ENCODE data around the gene STON2. TPM values are rescaled to one million over a fixed set of nuclear protein-coding genes. Genes with fewer than 3 reads are reported as not detected.

STON2 gene
- total and polyA plus RNA-seq, 2 of the 8 experiments (the other 6 are each of a cell fraction or from before 2014, with no cell fraction given): 8.9 to 50.0 TPM

DNA sequence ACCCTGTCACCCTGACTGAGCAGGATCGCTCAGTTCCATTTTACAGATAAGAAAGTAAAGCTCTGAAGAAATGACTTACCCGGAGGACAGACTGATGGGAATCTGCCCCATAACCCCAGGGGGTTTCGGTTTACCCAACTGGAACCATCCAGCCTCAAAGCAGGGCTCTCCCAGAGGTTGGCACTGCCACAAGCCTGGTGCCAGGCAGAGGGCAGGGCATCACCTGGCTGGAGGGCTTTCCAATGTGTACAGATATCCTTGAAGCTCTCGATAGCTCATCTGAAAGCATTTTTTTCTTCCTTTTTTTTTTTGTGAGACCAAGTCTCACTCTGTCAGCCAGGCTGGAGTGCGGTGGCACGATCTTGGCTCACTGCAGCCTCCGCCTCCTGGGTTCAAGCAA lies 33.2 kb downstream of the STON2 start (continued):
- TF ChIP-seq, protein P1, sequence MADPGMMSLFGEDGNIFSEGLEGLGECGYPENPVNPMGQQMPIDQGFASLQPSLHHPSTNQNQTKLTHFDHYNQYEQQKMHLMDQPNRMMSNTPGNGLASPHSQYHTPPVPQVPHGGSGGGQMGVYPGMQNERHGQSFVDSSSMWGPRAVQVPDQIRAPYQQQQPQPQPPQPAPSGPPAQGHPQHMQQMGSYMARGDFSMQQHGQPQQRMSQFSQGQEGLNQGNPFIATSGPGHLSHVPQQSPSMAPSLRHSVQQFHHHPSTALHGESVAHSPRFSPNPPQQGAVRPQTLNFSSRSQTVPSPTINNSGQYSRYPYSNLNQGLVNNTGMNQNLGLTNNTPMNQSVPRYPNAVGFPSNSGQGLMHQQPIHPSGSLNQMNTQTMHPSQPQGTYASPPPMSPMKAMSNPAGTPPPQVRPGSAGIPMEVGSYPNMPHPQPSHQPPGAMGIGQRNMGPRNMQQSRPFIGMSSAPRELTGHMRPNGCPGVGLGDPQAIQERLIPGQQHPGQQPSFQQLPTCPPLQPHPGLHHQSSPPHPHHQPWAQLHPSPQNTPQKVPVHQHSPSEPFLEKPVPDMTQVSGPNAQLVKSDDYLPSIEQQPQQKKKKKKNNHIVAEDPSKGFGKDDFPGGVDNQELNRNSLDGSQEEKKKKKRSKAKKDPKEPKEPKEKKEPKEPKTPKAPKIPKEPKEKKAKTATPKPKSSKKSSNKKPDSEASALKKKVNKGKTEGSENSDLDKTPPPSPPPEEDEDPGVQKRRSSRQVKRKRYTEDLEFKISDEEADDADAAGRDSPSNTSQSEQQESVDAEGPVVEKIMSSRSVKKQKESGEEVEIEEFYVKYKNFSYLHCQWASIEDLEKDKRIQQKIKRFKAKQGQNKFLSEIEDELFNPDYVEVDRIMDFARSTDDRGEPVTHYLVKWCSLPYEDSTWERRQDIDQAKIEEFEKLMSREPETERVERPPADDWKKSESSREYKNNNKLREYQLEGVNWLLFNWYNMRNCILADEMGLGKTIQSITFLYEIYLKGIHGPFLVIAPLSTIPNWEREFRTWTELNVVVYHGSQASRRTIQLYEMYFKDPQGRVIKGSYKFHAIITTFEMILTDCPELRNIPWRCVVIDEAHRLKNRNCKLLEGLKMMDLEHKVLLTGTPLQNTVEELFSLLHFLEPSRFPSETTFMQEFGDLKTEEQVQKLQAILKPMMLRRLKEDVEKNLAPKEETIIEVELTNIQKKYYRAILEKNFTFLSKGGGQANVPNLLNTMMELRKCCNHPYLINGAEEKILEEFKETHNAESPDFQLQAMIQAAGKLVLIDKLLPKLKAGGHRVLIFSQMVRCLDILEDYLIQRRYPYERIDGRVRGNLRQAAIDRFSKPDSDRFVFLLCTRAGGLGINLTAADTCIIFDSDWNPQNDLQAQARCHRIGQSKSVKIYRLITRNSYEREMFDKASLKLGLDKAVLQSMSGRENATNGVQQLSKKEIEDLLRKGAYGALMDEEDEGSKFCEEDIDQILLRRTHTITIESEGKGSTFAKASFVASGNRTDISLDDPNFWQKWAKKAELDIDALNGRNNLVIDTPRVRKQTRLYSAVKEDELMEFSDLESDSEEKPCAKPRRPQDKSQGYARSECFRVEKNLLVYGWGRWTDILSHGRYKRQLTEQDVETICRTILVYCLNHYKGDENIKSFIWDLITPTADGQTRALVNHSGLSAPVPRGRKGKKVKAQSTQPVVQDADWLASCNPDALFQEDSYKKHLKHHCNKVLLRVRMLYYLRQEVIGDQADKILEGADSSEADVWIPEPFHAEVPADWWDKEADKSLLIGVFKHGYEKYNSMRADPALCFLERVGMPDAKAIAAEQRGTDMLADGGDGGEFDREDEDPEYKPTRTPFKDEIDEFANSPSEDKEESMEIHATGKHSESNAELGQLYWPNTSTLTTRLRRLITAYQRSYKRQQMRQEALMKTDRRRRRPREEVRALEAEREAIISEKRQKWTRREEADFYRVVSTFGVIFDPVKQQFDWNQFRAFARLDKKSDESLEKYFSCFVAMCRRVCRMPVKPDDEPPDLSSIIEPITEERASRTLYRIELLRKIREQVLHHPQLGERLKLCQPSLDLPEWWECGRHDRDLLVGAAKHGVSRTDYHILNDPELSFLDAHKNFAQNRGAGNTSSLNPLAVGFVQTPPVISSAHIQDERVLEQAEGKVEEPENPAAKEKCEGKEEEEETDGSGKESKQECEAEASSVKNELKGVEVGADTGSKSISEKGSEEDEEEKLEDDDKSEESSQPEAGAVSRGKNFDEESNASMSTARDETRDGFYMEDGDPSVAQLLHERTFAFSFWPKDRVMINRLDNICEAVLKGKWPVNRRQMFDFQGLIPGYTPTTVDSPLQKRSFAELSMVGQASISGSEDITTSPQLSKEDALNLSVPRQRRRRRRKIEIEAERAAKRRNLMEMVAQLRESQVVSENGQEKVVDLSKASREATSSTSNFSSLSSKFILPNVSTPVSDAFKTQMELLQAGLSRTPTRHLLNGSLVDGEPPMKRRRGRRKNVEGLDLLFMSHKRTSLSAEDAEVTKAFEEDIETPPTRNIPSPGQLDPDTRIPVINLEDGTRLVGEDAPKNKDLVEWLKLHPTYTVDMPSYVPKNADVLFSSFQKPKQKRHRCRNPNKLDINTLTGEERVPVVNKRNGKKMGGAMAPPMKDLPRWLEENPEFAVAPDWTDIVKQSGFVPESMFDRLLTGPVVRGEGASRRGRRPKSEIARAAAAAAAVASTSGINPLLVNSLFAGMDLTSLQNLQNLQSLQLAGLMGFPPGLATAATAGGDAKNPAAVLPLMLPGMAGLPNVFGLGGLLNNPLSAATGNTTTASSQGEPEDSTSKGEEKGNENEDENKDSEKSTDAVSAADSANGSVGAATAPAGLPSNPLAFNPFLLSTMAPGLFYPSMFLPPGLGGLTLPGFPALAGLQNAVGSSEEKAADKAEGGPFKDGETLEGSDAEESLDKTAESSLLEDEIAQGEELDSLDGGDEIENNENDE (IDR thresholded peaks at IDR 0.05; ENCODE audit: insufficient replicate concordance, low read length): no peak
- TF ChIP-seq BCL11A (IDR thresholded peaks at IDR 0.05; ENCODE audit: low read depth in 2 of 2, low read length in 2 of 2): no peak
- no peak for TF ChIP-seq SIX5 (IDR thresholded peaks at IDR 0.05; ENCODE audit: low read depth, low read length)

Data from H1 (cell line).